ENCODE data around the gene ECM2.

Gene ECM2

GRCh38 chr9:92530893-92531292 is 4.9 kb downstream of the ECM2 start:
- TF ChIP-seq CTCF (IDR thresholded peaks at IDR 0.05; ENCODE audit: low read depth, low read length): no peak
- no peak overlapping the region for H3K4me3 ChIP-seq (ENCODE audit: low read depth, low read length)
- H3K9me3 ChIP-seq (ENCODE audit: severe bottlenecking): no peaks in the 10 kb centered on the region
- no peak overlapping the region for H3K27ac ChIP-seq
- no peaks in the 10 kb centered on the region for H3K36me3 ChIP-seq
- no peak for DNase-seq
- no peaks in the 10 kb centered on the region for H3K27me3 ChIP-seq (ENCODE audit: insufficient read depth, low read depth, severe bottlenecking)

GRCh38 chr9:92529124-92529523 is 6.7 kb downstream of the ECM2 start:
- no peak overlapping the region for H3K27ac ChIP-seq
- no peak overlapping the region for H3K4me3 ChIP-seq (ENCODE audit: low read depth, low read length)
- no peak for DNase-seq
- no peaks in the 10 kb centered on the region for H3K36me3 ChIP-seq
- no peaks in the 10 kb centered on the region for H3K9me3 ChIP-seq (ENCODE audit: severe bottlenecking)
- no peaks in the 10 kb centered on the region for H3K27me3 ChIP-seq (ENCODE audit: insufficient read depth, low read depth, severe bottlenecking)
- no peak for TF ChIP-seq CTCF (IDR thresholded peaks at IDR 0.05; ENCODE audit: low read depth, low read length)

GRCh38 chr9:92528522-92528849 is 7.3 kb downstream of the ECM2 start:
- no peak for DNase-seq
- Histone ChIP-seq H3K9me3 (ENCODE audit: severe bottlenecking) (no peaks in the 10 kb centered on the region), H3K27me3 (ENCODE audit: insufficient read depth, low read depth, severe bottlenecking) (no peaks in the 10 kb centered on the region), H3K4me3 (ENCODE audit: low read depth, low read length) (no peak overlapping the region), H3K36me3 (no peaks in the 10 kb centered on the region), H3K27ac (no peak overlapping the region)
- no peak for TF ChIP-seq CTCF (IDR thresholded peaks at IDR 0.05; ENCODE audit: low read depth, low read length)

- no peak for TF ChIP-seq CTCF (IDR thresholded peaks at IDR 0.05; ENCODE audit: low read depth, low read length)
- Histone ChIP-seq H3K36me3 (no peaks in the 10 kb centered on the region), H3K27me3 (ENCODE audit: insufficient read depth, low read depth, severe bottlenecking) (no peaks in the 10 kb centered on the region), H3K9me3 (ENCODE audit: severe bottlenecking) (no peaks in the 10 kb centered on the region), H3K27ac (no peak overlapping the region; the same call in 1 of the 2 replicates), H3K4me3 (ENCODE audit: low read depth, low read length) (no peak overlapping the region)
- DNase-seq: no peak
Observed at GRCh38 chr9:92527832-92528521, 7.8 kb downstream of the ECM2 start.

GRCh38 chr9:92527291-92527828 is 8.4 kb downstream of the ECM2 start:
- H3K27me3 ChIP-seq (ENCODE audit: insufficient read depth, low read depth, severe bottlenecking): no peaks in the 10 kb centered on the region
- H3K9me3 ChIP-seq (ENCODE audit: severe bottlenecking): no peaks in the 10 kb centered on the region
- H3K27ac ChIP-seq: no peak overlapping the region
- no peak for TF ChIP-seq CTCF (IDR thresholded peaks at IDR 0.05; ENCODE audit: low read depth, low read length)
- H3K4me3 ChIP-seq (ENCODE audit: low read depth, low read length): no peak overlapping the region
- no peaks in the 10 kb centered on the region for H3K36me3 ChIP-seq
- DNase-seq: no peak

- Histone ChIP-seq H3K4me3 (ENCODE audit: low read depth, low read length) (no peak overlapping the region), H3K27ac (no peak overlapping the region)
- no peak for DNase-seq
Observed at GRCh38 chr9:92525306-92525705, 10.5 kb downstream of the ECM2 start.

More at GRCh38 chr9:92525306-92525705, 10.5 kb downstream of the ECM2 start:
- Histone ChIP-seq H3K36me3 (no peaks in the 10 kb centered on the region), H3K9me3 (ENCODE audit: severe bottlenecking) (no peaks in the 10 kb centered on the region), H3K27me3 (ENCODE audit: insufficient read depth, low read depth, severe bottlenecking) (no peaks in the 10 kb centered on the region)
- no peak for TF ChIP-seq CTCF (IDR thresholded peaks at IDR 0.05; ENCODE audit: low read depth, low read length)

Measured in WERI-Rb-1 (cell line).